IMR-90 (cell line): Measurements from ENCODE around the gene TSPAN17. TPM values are rescaled to one million over a fixed set of nuclear protein-coding genes. Genes with fewer than 3 reads are reported as not detected.
A peak's percentile ranks its signal among the peaks of the same experiment; 100 is the strongest.

Experiments
- ATAC-seq: fragments of 200-7000 bp; cut with Tn5 transposase; 2 replicates; pipeline ENCODE4 v1.9.1; 2020; ENCODE audit warnings: low read depth, mild to moderate bottlenecking, moderate library complexity
- BruUV-seq: library from RNA; stranded (reverse); fragments of 400-500 nt; replicated peaks from 2 replicates; lab custom pipeline; 2021; lab: Mats Ljungman, UMichigan
- CTCF ChIA-PET: fragments of 300-600 bp; formaldehyde crosslinking; extraction: SDS; loops from one replicate; lab custom pipeline; 2021; ENCODE audit warnings: antibody characterized with exemption; lab: Yijun Ruan, JAX
- POLR2A ChIA-PET: fragments of 300-600 bp; sonication (Branson Sonifier 250); formaldehyde crosslinking; loops from one replicate; lab custom pipeline; 2022; ENCODE audit warnings: antibody characterized with exemption; ENCODE audit not compliant: unreplicated experiment; lab: Charles Lee
- DNase-seq: peaks from one replicate; pipeline ENCODE4 v3.0.0; 2013
- H2AFZ ChIP-seq: replicated peaks from 2 replicates; pipeline ENCODE3; 2013; ENCODE audit warnings: low read length, mild to moderate bottlenecking; ENCODE audit not compliant: poor library complexity
- H2AK5ac ChIP-seq: 2 replicates; pipeline ENCODE4 v1.6.1; 2013; ENCODE audit warnings: low read depth, low read length, inconsistent platforms
- H2AK9ac ChIP-seq: replicated peaks from 2 replicates; pipeline ENCODE3; 2013; ENCODE audit warnings: mild to moderate bottlenecking, low read depth, low read length, moderate library complexity; ENCODE audit not compliant: poor library complexity
- H2BK120ac ChIP-seq: 2 replicates; pipeline ENCODE4 v1.6.1; 2013; ENCODE audit warnings: low read depth, low read length, inconsistent platforms
- H2BK15ac ChIP-seq: 3 replicates; pipeline ENCODE4 v1.6.1; 2013; ENCODE audit warnings: low read depth, low read length, inconsistent platforms
- H2BK20ac ChIP-seq: 2 replicates; pipeline ENCODE4 v1.6.1; 2013; ENCODE audit warnings: low read depth, mild to moderate bottlenecking, inconsistent platforms, low read length, moderate library complexity
- H2BK5ac ChIP-seq: 2 replicates; pipeline ENCODE4 v1.6.1; 2013; ENCODE audit warnings: mild to moderate bottlenecking, low read depth, low read length, inconsistent platforms; ENCODE audit not compliant: poor library complexity, severe bottlenecking
- H3K14ac ChIP-seq: replicated peaks from 2 replicates; pipeline ENCODE4 v1.6.1; 2013; ENCODE audit warnings: low read depth, low read length, inconsistent platforms
- H3K18ac ChIP-seq: 2 replicates; pipeline ENCODE4 v1.6.1; 2013; ENCODE audit warnings: low read depth, low read length, control low read depth
- H3K23ac ChIP-seq: 2 replicates; pipeline ENCODE4 v1.6.1; 2013; ENCODE audit warnings: low read depth, low read length, inconsistent platforms
- H3K27ac ChIP-seq: 2 replicates; pipeline ENCODE4 v1.5.1; 2013; ENCODE audit warnings: mild to moderate bottlenecking, control low read depth, low read length; ENCODE audit not compliant: insufficient read depth
- H3K27me3 ChIP-seq: 2 replicates; pipeline ENCODE4 v1.6.1; 2013; ENCODE audit warnings: low read length; ENCODE audit not compliant: control insufficient read depth, insufficient read depth
- H3K36me3 ChIP-seq: 2 replicates; pipeline ENCODE4 v1.6.1; 2013; ENCODE audit warnings: low read length, mixed read lengths; ENCODE audit not compliant: control insufficient read depth, insufficient read depth
- H3K4ac ChIP-seq: 2 replicates; pipeline ENCODE4 v1.6.1; 2013; ENCODE audit warnings: low read depth, low read length, inconsistent platforms
- H3K4me1 ChIP-seq: 2 replicates; pipeline ENCODE4 v1.6.1; 2013; ENCODE audit warnings: low read length, mixed read lengths; ENCODE audit not compliant: control insufficient read depth, insufficient read depth
- H3K4me2 ChIP-seq: 2 replicates; pipeline ENCODE4 v1.6.1; 2013; ENCODE audit warnings: low read depth, mild to moderate bottlenecking, control low read depth, low read length, moderate library complexity
- H3K4me3 ChIP-seq: 2 replicates; pipeline ENCODE4 v1.5.1; 2013; ENCODE audit warnings: low read depth, mild to moderate bottlenecking, control low read depth, low read length, moderate library complexity; ENCODE audit not compliant: insufficient read depth
- H3K56ac ChIP-seq: 2 replicates; pipeline ENCODE4 v1.6.1; 2013; ENCODE audit warnings: low read length, inconsistent platforms; ENCODE audit not compliant: insufficient read depth; ENCODE audit errors: extremely low read depth
- H3K79me1 ChIP-seq, 2 experiments: 2 replicates each; pipeline ENCODE4 v1.6.1; 2013; ENCODE audit warnings: low read length in 2 of 2, inconsistent platforms in 1 of 2, low read depth in 1 of 2
- H3K9ac ChIP-seq: 2 replicates; pipeline ENCODE4 v1.6.1; 2013; ENCODE audit warnings: low read depth, low read length, control low read depth
- H3K9me1 ChIP-seq: 2 replicates; pipeline ENCODE4 v1.6.1; 2013; ENCODE audit warnings: low read length, inconsistent platforms; ENCODE audit not compliant: insufficient read depth
- H3K9me3 ChIP-seq: 2 replicates; pipeline ENCODE4 v1.6.1; 2013; ENCODE audit warnings: low read length; ENCODE audit not compliant: control insufficient read depth, insufficient read depth
- H4K20me1 ChIP-seq: 2 replicates; pipeline ENCODE4 v1.6.1; 2013; ENCODE audit warnings: low read length, inconsistent platforms; ENCODE audit not compliant: insufficient read depth
- H4K5ac ChIP-seq: 2 replicates; pipeline ENCODE4 v1.6.1; 2013; ENCODE audit warnings: mild to moderate bottlenecking, low read depth, low read length, control low read depth
- H4K8ac ChIP-seq, 2 experiments: 2 replicates each; pipeline ENCODE4 v1.6.1; 2013; ENCODE audit warnings: low read depth in 2 of 2, low read length in 2 of 2, control low read depth in 1 of 2, inconsistent platforms in 1 of 2
- H4K91ac ChIP-seq: 2 replicates; pipeline ENCODE4 v1.6.1; 2013; ENCODE audit warnings: low read depth, low read length, inconsistent platforms; ENCODE audit not compliant: insufficient read depth
- BHLHE40 ChIP-seq: fragments of 150-350 bp; IDR thresholded peaks from 2 replicates; pipeline ENCODE4 v1.6.1; 2016; ENCODE audit warnings: mild to moderate bottlenecking, low read depth, low read length
- CEBPB ChIP-seq: IDR thresholded peaks from 2 replicates; pipeline ENCODE4 v1.6.1; 2012; ENCODE audit warnings: low read depth, low read length, improper control_type of control experiment
- MAZ ChIP-seq: IDR thresholded peaks from 2 replicates; pipeline ENCODE4 v1.6.1; 2012; ENCODE audit warnings: low read depth, mild to moderate bottlenecking, low read length, improper control_type of control experiment, moderate library complexity, borderline replicate concordance
- WGBS, 2 experiments: methylation state at CpG; one replicate each; pipeline versions ENCODE4 v1.1.5 to v1.1.7; 2013; ENCODE audit warnings: missing lambda C conversion rate in 2 of 2; ENCODE audit not compliant: insufficient read length in 1 of 2; ENCODE audit errors: extremely low coverage in 2 of 2; 5-methylcytosine and 5-hydroxymethylcytosine counted together
- dilution Hi-C: fragments of 300-500 bp; cut with HindIII; formaldehyde crosslinking; loops from one replicate; pipeline ENCODE4 v1.14.3; 2018; ENCODE audit warnings: low sequenced_read_pairs; ENCODE audit not compliant: unreplicated experiment
- in situ Hi-C: fragments of 300-500 bp; cut with MboI; formaldehyde crosslinking; loops from 3 replicates; pipeline ENCODE4 v1.14.3; 2019; ENCODE audit warnings: low sequenced_read_pairs, inconsistent platforms, mixed read lengths
- intact Hi-C: fragments of 100-400 bp; cut with micrococcal nuclease; formaldehyde crosslinking; loops from 2 replicates; pipeline ENCODE4 v1.10.0; 2022
- polyA plus RNA-seq, 3 experiments: library from polyadenylated mRNA; depleted of rRNA; stranded (reverse); fragments of >200 nt; gene quantifications; 2 replicates each; pipeline ENCODE4 v1.2.3, GENCODE V29; 2012; ENCODE audit warnings: low replicate concordance in 1 of 3
- total RNA-seq: library from RNA; depleted of rRNA; stranded (reverse); fragments of >200 nt; gene quantifications from 2 replicates; pipeline ENCODE4 v1.2.3, GENCODE V29; 2012
- TF ChIP-seq, protein P1 (sequence below): fragments of 150-350 bp; IDR thresholded peaks from 2 replicates; pipeline ENCODE4 v1.6.1; 2016; ENCODE audit warnings: low read depth, mild to moderate bottlenecking, low read length, moderate library complexity, borderline replicate concordance

Gene TSPAN17
- total and polyA plus RNA-seq, 2 of the 4 experiments (the other 2 are of a cell fraction) = 34.2 to 41.6 TPM

DNA sequence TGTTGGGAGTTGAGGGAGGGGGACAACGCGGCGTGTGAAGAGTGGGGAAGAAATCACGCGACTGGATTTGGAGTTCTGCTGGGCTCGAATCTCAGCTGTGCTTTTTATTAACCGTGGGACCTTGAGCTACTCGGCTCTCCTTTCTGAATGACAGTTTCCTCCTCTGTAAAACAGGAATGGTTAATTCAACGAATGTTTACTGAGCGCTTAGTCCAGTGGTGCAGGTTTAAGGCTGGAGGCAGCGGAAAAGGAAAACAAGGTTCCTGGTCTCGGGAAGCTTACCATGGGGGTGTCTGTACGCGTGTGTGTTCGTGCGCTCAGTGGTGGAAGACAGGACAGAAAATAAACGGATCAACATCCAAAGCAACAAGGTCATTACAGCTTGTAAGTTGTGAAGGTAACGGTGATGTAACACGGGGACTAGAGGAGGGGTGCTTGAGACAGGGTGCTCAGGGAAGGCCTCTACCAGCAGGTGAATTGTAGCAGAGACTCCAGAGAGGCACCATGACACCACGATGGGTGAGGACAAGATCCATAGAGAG is 16.5 kb upstream of the TSPAN17 start:
- dilution Hi-C loops = no loop called here
- no peak overlapping the region for H3K9ac ChIP-seq
- H4K20me1 ChIP-seq = no peaks in the 10 kb centered on the region; the same call in 1 of the 2 replicates
- H3K14ac ChIP-seq = no peak overlapping the region
- no peak overlapping the region for H3K56ac ChIP-seq
- DNase-seq (no peak), ATAC-seq (no peak)
- BruUV-seq = no TSS peak
- H3K4me2 ChIP-seq = peak overlapping the region; percentile 77
- ChIA-PET POLR2A (no interaction called here), CTCF (interaction anchor here (0.6 to 1.9 kb wide), 4 partner anchors 17 to 284 kb away, joined by 3 to 7 read pairs (median 4); partner anchors contain the start of gene TSPAN17)
- H3K27me3 ChIP-seq = peaks cover 72% of the 10 kb centered on the region
- H3K9me1 ChIP-seq = peaks cover 3% of the 10 kb centered on the region; the same call in 1 of the 2 replicates
- intact Hi-C loops = no loop called here
- peak overlapping the region; percentile 82 for H2AFZ ChIP-seq
- H4K91ac ChIP-seq = no peak overlapping the region
- no peak overlapping the region for H3K4ac ChIP-seq
- H2BK20ac ChIP-seq = no peak overlapping the region
- no peak overlapping the region for H2BK15ac ChIP-seq
- H3K9me3 ChIP-seq = peaks cover 5% of the 10 kb centered on the region
- H3K79me1 ChIP-seq = no peaks in the 10 kb centered on the region
- no peak overlapping the region for H3K27ac ChIP-seq
- in situ Hi-C loops = no loop called here
- no peaks in the 10 kb centered on the region for H3K36me3 ChIP-seq
- H3K18ac ChIP-seq = no peak overlapping the region
- H4K8ac ChIP-seq = no peak overlapping the region
- H2BK120ac ChIP-seq = no peak overlapping the region
- peak overlapping the region; percentile 35; the same call in 1 of the 2 replicates for H3K23ac ChIP-seq
- TF ChIP-seq MAZ (no peak), BHLHE40 (peak; percentile 15; the same call in 1 of the 2 replicates), CEBPB (no peak)
- TF ChIP-seq, protein P1, sequence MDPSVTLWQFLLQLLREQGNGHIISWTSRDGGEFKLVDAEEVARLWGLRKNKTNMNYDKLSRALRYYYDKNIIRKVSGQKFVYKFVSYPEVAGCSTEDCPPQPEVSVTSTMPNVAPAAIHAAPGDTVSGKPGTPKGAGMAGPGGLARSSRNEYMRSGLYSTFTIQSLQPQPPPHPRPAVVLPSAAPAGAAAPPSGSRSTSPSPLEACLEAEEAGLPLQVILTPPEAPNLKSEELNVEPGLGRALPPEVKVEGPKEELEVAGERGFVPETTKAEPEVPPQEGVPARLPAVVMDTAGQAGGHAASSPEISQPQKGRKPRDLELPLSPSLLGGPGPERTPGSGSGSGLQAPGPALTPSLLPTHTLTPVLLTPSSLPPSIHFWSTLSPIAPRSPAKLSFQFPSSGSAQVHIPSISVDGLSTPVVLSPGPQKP = no peak
- peak overlapping the region; percentile 26 for H3K4me3 ChIP-seq
- H3K4me1 ChIP-seq = peaks cover 2% of the 10 kb centered on the region; the same call in 1 of the 2 replicates
- no peak overlapping the region for H2AK5ac ChIP-seq
- H4K5ac ChIP-seq = no peak overlapping the region
- 40% methylated on average over 5 of the region's 20 CpGs; no CpG with 5 or more reads in 1 of the 2 experiments for WGBS, 2 experiments
- no peak overlapping the region for H2BK5ac ChIP-seq
- H2AK9ac ChIP-seq = no peak overlapping the region
